CD4-positive, alpha-beta T cell (primary cell): Measurements from ENCODE around the gene TENM4. TPM values are rescaled to one million over a fixed set of nuclear protein-coding genes. Genes with fewer than 3 reads are reported as not detected.

ENCODE experiments used
- ATAC-seq: fragments of 200-7000 bp; cut with Tn5 transposase; one replicate; pipeline ENCODE4 v1.10.0; 2022; ENCODE audit warnings: mild to moderate bottlenecking; ENCODE audit not compliant: poor library complexity
- CTCF ChIA-PET: fragments of 350-600 bp; sonication (Branson Sonifier 250); formaldehyde crosslinking; loops from one replicate; lab custom pipeline; 2021; ENCODE audit warnings: antibody characterized with exemption, inconsistent platforms; lab: Charles Lee
- POLR2A ChIA-PET: fragments of 350-600 bp; sonication (Branson Sonifier 250); formaldehyde crosslinking; loops from one replicate; lab custom pipeline; 2021; ENCODE audit warnings: antibody characterized with exemption, inconsistent platforms; lab: Charles Lee
- DNase-seq, 14 experiments: peaks; one replicate each; pipeline ENCODE4 v3.0.0-alpha.2; 2013 to 2020; ENCODE audit warnings: mixed read lengths in 2 of 14
- H3K27ac ChIP-seq, 2 donors: one replicate each; pipeline versions ENCODE4 v1.5.1 to v1.7.0; 2013; ENCODE audit warnings: low read length in 2 of 2, low read depth in 1 of 2, mild to moderate bottlenecking in 1 of 2
- H3K27me3 ChIP-seq, 2 experiments: 1 replicate in 1 of 2; 2 replicates in 1 of 2; pipeline versions ENCODE4 v1.6.1 to v1.7.0; 2013; ENCODE audit warnings: low read length in 2 of 2, control low read depth in 1 of 2, mild to moderate bottlenecking in 1 of 2, moderate library complexity in 1 of 2; ENCODE audit not compliant: insufficient read depth in 2 of 2, control insufficient read depth in 1 of 2
- H3K36me3 ChIP-seq: one replicate; pipeline ENCODE4 v1.6.1; 2013; ENCODE audit warnings: low read length, control low read depth; ENCODE audit not compliant: insufficient read depth
- H3K4me1 ChIP-seq: one replicate; pipeline ENCODE4 v1.6.1; 2013; ENCODE audit warnings: low read length, control low read depth; ENCODE audit not compliant: insufficient read depth
- H3K4me3 ChIP-seq: one replicate; pipeline ENCODE4 v1.5.1; 2013; ENCODE audit warnings: mild to moderate bottlenecking, low read length, moderate library complexity
- H3K9me3 ChIP-seq, 2 experiments: 1 replicate in 1 of 2; 2 replicates in 1 of 2; pipeline versions ENCODE4 v1.6.1 to v1.7.0; 2013; ENCODE audit warnings: low read length in 2 of 2, mild to moderate bottlenecking in 2 of 2, control low read depth in 1 of 2, moderate library complexity in 1 of 2; ENCODE audit not compliant: control insufficient read depth in 1 of 2, insufficient read depth in 1 of 2
- H3K27ac Mint-ChIP-seq: one replicate; pipeline ENCODE4 v1.8.0; 2020; ENCODE audit warnings: mixed read lengths
- H3K27me3 Mint-ChIP-seq: one replicate; pipeline ENCODE4 v1.8.0; 2021; ENCODE audit warnings: mixed read lengths
- H3K36me3 Mint-ChIP-seq: one replicate; pipeline ENCODE4 v1.8.0; 2021; ENCODE audit warnings: low read depth, mixed read lengths
- H3K4me1 Mint-ChIP-seq: one replicate; pipeline ENCODE4 v1.8.0; 2021; ENCODE audit warnings: low read depth, mixed read lengths
- H3K4me3 Mint-ChIP-seq: one replicate; pipeline ENCODE4 v1.8.0; 2020; ENCODE audit warnings: mild to moderate bottlenecking, mixed read lengths
- H3K9me3 Mint-ChIP-seq: one replicate; pipeline ENCODE4 v1.8.0; 2020; ENCODE audit warnings: mixed read lengths
- intact Hi-C, 2 experiments: fragments of 100-400 bp; cut with DNase I in 1 of 2; cut with micrococcal nuclease in 1 of 2; formaldehyde crosslinking; loops; one replicate each; pipeline versions ENCODE4 v1.15.1 to v1.9.0; 2023 to 2025; cut with DNase I, micrococcal nuclease
- total RNA-seq, 174 experiments: library from RNA in 2 of 174; stranded (reverse) in 2 of 174; gene quantifications; one replicate each; pipeline ENCODE4 v1.2.3 and lab custom pipeline; 2021 to 2026
- TF ChIP-seq, protein P1 (sequence below): fragments of 200-600 bp; IDR thresholded peaks from one replicate; pipeline ENCODE4 v1.8.0; 2022; ENCODE audit warnings: antibody characterized with exemption, mild to moderate bottlenecking

Gene TENM4
- total RNA-seq, 2 experiments from 2014 or later = 0.22 to 0.31 TPM

DNA sequence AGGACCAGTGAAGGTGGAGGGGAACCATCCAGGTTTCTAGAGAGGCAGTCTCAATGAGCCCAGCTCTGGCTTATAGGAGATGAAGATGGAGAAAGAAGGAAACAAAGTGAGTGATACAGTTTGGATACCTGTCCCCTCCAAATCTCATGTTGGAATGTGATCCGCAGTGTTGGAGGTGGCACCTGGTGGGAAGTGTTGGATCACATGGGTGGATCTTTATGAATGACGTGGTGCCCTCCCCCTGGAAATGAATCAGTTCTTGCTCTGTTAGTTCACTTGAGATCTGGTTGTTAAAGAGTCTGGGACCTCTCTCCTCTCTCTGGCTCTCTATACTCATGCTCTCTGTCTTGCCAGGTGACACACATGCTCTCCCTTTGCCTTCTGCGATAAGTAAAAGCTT lies 473.0 kb downstream of the TENM4 start:
- no peak overlapping the region for H3K4me3 ChIP-seq
- peaks cover 3 to 16% of the 10 kb centered on the region in 2 experiments for H3K27me3 ChIP-seq
- POLR2A ChIA-PET = no interaction called here
- no peaks in the 10 kb centered on the region for H3K4me1 ChIP-seq
- no peaks in the 10 kb centered on the region for H3K4me1 Mint-ChIP-seq
- peaks cover 52% of the 10 kb centered on the region for H3K27me3 Mint-ChIP-seq
- H3K27ac ChIP-seq = no peak overlapping the region
- no peaks in the 10 kb centered on the region for H3K36me3 ChIP-seq
- intact Hi-C loops = no loop called here
- no peaks in the 10 kb centered on the region for H3K36me3 Mint-ChIP-seq
- H3K9me3 Mint-ChIP-seq = no peaks in the 10 kb centered on the region
- H3K4me3 Mint-ChIP-seq = no peak overlapping the region
- no peak for ATAC-seq
- DNase-seq = no peak
- TF ChIP-seq, protein P1, sequence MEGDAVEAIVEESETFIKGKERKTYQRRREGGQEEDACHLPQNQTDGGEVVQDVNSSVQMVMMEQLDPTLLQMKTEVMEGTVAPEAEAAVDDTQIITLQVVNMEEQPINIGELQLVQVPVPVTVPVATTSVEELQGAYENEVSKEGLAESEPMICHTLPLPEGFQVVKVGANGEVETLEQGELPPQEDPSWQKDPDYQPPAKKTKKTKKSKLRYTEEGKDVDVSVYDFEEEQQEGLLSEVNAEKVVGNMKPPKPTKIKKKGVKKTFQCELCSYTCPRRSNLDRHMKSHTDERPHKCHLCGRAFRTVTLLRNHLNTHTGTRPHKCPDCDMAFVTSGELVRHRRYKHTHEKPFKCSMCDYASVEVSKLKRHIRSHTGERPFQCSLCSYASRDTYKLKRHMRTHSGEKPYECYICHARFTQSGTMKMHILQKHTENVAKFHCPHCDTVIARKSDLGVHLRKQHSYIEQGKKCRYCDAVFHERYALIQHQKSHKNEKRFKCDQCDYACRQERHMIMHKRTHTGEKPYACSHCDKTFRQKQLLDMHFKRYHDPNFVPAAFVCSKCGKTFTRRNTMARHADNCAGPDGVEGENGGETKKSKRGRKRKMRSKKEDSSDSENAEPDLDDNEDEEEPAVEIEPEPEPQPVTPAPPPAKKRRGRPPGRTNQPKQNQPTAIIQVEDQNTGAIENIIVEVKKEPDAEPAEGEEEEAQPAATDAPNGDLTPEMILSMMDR = no peak
- no peak overlapping the region for H3K27ac Mint-ChIP-seq
- CTCF ChIA-PET = no interaction called here
- H3K9me3 ChIP-seq = no peaks in the 10 kb centered on the region

DNA sequence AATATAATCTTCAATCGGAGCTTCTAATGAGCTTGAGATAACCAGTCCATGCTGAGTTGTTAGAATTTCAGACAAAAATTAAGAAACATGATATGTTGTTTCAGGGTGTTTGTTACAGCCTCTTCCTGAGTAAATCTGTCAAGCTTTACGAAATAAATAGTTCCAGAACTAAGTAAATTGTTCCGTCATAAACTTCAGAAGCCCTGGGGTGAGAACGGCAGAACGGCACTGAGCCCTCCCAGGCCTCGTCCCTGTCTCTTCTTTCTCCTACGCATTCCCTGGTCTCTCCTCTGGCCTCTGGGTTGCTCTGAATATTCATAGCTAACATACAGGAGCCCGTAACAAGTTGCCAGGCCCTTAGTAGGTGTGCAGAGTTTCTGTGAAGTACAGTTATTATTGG lies 475.4 kb downstream of the TENM4 start:
- intact Hi-C loops = no loop called here

DNA sequence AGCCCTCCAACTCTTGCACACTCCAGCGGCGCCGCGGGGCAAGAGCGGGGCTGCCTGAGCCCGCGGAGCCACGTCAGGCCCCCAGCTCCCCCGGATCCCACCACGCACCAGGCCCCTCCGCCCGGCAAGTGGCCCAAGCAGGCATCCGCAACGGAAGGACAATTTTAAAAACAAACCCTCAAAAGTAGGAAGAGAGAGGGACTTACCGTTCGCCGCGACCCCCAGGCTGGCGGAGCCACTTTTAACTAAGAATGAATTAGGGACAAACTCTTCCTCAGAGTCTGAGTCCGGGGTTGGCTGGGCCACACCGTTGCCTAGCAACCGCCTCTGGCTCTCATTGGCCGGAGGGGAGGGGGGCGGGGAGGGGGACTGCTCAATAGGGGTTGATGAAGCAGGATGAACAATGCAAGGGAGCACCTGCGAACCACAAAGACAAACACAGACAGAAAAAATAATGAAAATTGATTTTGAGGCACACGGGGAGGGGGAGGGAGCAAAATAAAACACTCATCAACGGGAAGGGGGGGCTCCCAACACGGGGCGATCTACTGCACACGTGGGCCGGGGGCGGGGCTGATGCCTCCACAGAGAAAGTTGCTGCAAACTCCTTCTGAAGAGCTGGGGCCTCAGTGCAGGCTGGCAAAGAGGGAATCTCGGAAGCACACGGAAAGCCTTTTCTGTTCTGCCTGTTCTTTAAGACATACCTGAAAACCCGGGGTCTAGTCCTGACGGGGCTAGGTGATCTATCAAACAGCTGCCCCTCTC lies 478.7 kb downstream of the TENM4 start:
- intact Hi-C loops = no loop called here
- Histone ChIP-seq H3K9me3 (peaks cover 0 to 4% of the 10 kb centered on the region in 2 experiments), H3K27ac (no peak overlapping the region), H3K4me1 (no peaks in the 10 kb centered on the region), H3K4me3 (no peak overlapping the region), H3K27me3 (peaks cover 19 to 30% of the 10 kb centered on the region in 2 experiments), H3K36me3 (no peaks in the 10 kb centered on the region)
- POLR2A ChIA-PET = no interaction called here
- CTCF ChIA-PET = no interaction called here
- Mint-ChIP-seq H3K27ac (no peak overlapping the region), H3K9me3 (no peaks in the 10 kb centered on the region), H3K4me3 (no peak overlapping the region), H3K4me1 (no peaks in the 10 kb centered on the region), H3K36me3 (no peaks in the 10 kb centered on the region), H3K27me3 (peaks cover 74% of the 10 kb centered on the region)
- TF ChIP-seq, protein P1 = no peak
- ATAC-seq (no peak), DNase-seq (no peak)

More for the DNA sequence above, 475.4 kb downstream of the TENM4 start:
- Histone ChIP-seq H3K27me3 (peaks cover 13 to 30% of the 10 kb centered on the region in 2 experiments), H3K9me3 (peaks cover 0 to 4% of the 10 kb centered on the region in 2 experiments), H3K27ac (no peak overlapping the region), H3K4me3 (no peak overlapping the region), H3K4me1 (no peaks in the 10 kb centered on the region), H3K36me3 (no peaks in the 10 kb centered on the region)
- DNase-seq (no peak), ATAC-seq (no peak)
- H3K27ac Mint-ChIP-seq = no peak overlapping the region
- no peak overlapping the region for H3K4me3 Mint-ChIP-seq
- H3K4me1 Mint-ChIP-seq = no peaks in the 10 kb centered on the region
- CTCF ChIA-PET = no interaction called here
- POLR2A ChIA-PET = no interaction called here
- TF ChIP-seq, protein P1 = no peak
- no peaks in the 10 kb centered on the region for H3K9me3 Mint-ChIP-seq
- peaks cover 74% of the 10 kb centered on the region for H3K27me3 Mint-ChIP-seq
- no peaks in the 10 kb centered on the region for H3K36me3 Mint-ChIP-seq
